Stomach (tissue), 9 donors: ENCODE results near the gene CDK9. TPM values are rescaled to one million over a fixed set of nuclear protein-coding genes. Genes with fewer than 3 reads are reported as not detected.
A peak's percentile ranks its signal among the peaks of the same experiment; 100 is the strongest.

Experiments used
- DNase-seq, 2 donors: peaks; one replicate each; pipeline versions ENCODE4 v3.0.0 to v3.0.0-alpha.2; 2013 to 2019
- H3K27ac ChIP-seq, 5 donors: fragments of 200-600 bp in 4 of 5; sonication (generic) in 4 of 5; one replicate each; pipeline ENCODE4 v1.5.1; 2013 to 2019; ENCODE audit warnings: mild to moderate bottlenecking in 1 of 5, moderate library complexity in 1 of 5
- H3K27me3 ChIP-seq, 3 donors: fragments of 200-600 bp; sonication (generic); one replicate each; pipeline ENCODE4 v1.5.1; 2017 to 2019; ENCODE audit warnings: mixed run types in 1 of 3
- H3K36me3 ChIP-seq, 4 donors: fragments of 200-600 bp; sonication (generic); 1 replicate in 3 of 4; 2 replicates in 1 of 4; pipeline ENCODE4 v1.5.1; 2016 to 2019
- H3K4me1 ChIP-seq, 4 donors: fragments of 200-600 bp; sonication (generic); one replicate each; pipeline ENCODE4 v1.5.1; 2016 to 2019
- H3K4me3 ChIP-seq, 4 donors: fragments of 200-600 bp; sonication (generic) in 3 of 4; one replicate each; pipeline ENCODE4 v1.5.1; 2016 to 2019; ENCODE audit warnings: mild to moderate bottlenecking in 1 of 4
- H3K9me3 ChIP-seq, 4 donors: fragments of 200-600 bp; sonication (generic); one replicate each; pipeline ENCODE4 v1.5.1; 2016 to 2019
- CTCF ChIP-seq, 7 experiments: fragments of 450-650 bp in 4 of 7; fragments of 200-600 bp in 3 of 7; sonication (generic) in 3 of 7; IDR thresholded peaks; one replicate each; pipeline ENCODE4 v1.5.1; 2016 to 2019; ENCODE audit warnings: antibody characterized with exemption in 7 of 7, control low read depth in 2 of 7, mild to moderate bottlenecking in 1 of 7
- EP300 ChIP-seq: sonication (generic); formaldehyde crosslinking; IDR thresholded peaks from one replicate; pipeline ENCODE4 v1.6.1; 2017; ENCODE audit warnings: antibody characterized with exemption
- POLR2A ChIP-seq, 4 donors: fragments of 450-650 bp; IDR thresholded peaks; one replicate each; pipeline ENCODE4 v1.6.1; 2016; ENCODE audit warnings: antibody characterized with exemption in 4 of 4, control low read depth in 2 of 4, mild to moderate bottlenecking in 1 of 4, moderate library complexity in 1 of 4
- POLR2AphosphoS5 ChIP-seq, 3 donors: sonication (generic); formaldehyde crosslinking; IDR thresholded peaks; one replicate each; pipeline ENCODE4 v1.6.1; 2016; ENCODE audit warnings: antibody characterized with exemption in 3 of 3
- WGBS, 5 donors: extraction: QIAGEN DNeasy Blood & Tissue Kit in 3 of 5; methylation state at CpG; one replicate each; pipeline versions ENCODE4 v1.1.5 to v1.1.7; 2013 to 2018; 5-methylcytosine and 5-hydroxymethylcytosine counted together
- intact Hi-C: fragments of 100-400 bp; cut with DNase I; formaldehyde crosslinking; loops from one replicate; pipeline ENCODE4 v1.15.1; 2023; ENCODE audit warnings: low total_unique reads
- polyA plus RNA-seq, 3 donors: library from polyadenylated mRNA; stranded (reverse); fragments of 200-250 nt; gene quantifications; one replicate each; pipeline ENCODE4 v1.2.3, GENCODE V29; 2013
- total RNA-seq, 5 donors: library from RNA; depleted of rRNA; stranded (reverse); fragments of >200 nt; gene quantifications; one replicate each; pipeline versions ENCODE4 v1.1.0 to v1.2.3, GENCODE V29; 2014 to 2016
- donor health status: healthy with polysubstance abuse.
- donor health status: Bipolar disorder and iron deficiency.
- donor health status: healthy.

The CDK9 gene
- total and polyA plus RNA-seq, 8 donors: 25.3 to 114 (median 44.1) TPM

GRCh38 chr9:127783111-127784008 lies 2.5 kb upstream of the CDK9 start:
- peak; percentile 57 to 67 for DNase-seq
- intact Hi-C loops: loop anchor here (5.0 kb wide), 2 partner anchors 46 to 176 kb away; partner anchors contain the start of gene TOR2A

GRCh38 chr9:127785023-127785932 lies 556 bp upstream of the CDK9 start:
- peak; percentile 91 to 96 for DNase-seq
- Histone ChIP-seq H3K4me3 (peak overlapping the region; percentile 97 to 100 (median 99)), H3K9me3 (no peaks in the 10 kb centered on the region), H3K27ac (peak overlapping the region; percentile 93 to 99 (median 97)), H3K36me3 (peaks cover 33 to 35% (median 33%) of the 10 kb centered on the region in 4 donors), H3K27me3 (no peaks in the 10 kb centered on the region), H3K4me1 (peaks cover 18 to 78% (median 50%) of the 10 kb centered on the region in 4 donors)
- 0 to 1% (median 1%) methylated on average over 4 to 116 of the region's 123 CpGs for WGBS, 5 donors
- no peak for TF ChIP-seq EP300
- TF ChIP-seq POLR2AphosphoS5 (IDR thresholded peaks at IDR 0.05): peak in 2 of 3 donors; percentile 29 to 44
- no peak for TF ChIP-seq POLR2A (IDR thresholded peaks at IDR 0.05)
- peak in 6 of 7 experiments; percentile 85 to 99 (median 94) for TF ChIP-seq CTCF (IDR thresholded peaks at IDR 0.05)
- intact Hi-C loops: no loop called here

More at GRCh38 chr9:127783111-127784008, 2.5 kb upstream of the CDK9 start:
- no peaks in the 10 kb centered on the region for H3K27me3 ChIP-seq
- WGBS, 5 donors: 61 to 70% (median 63%) methylated on average over 17 to 20 of the region's 20 CpGs
- H3K4me1 ChIP-seq: peaks cover 18 to 78% (median 45%) of the 10 kb centered on the region in 4 donors
- H3K4me3 ChIP-seq: no peak overlapping the region
- TF ChIP-seq POLR2AphosphoS5 (IDR thresholded peaks at IDR 0.05): peak in 2 of 3 donors; percentile 26 to 39
- TF ChIP-seq CTCF (IDR thresholded peaks at IDR 0.05): no peak
- no peak for TF ChIP-seq EP300
- TF ChIP-seq POLR2A (IDR thresholded peaks at IDR 0.05): no peak
- peak overlapping the region; percentile 50 to 99 (median 96) for H3K27ac ChIP-seq
- H3K36me3 ChIP-seq: peaks cover 13 to 16% (median 14%) of the 10 kb centered on the region in 4 donors
- H3K9me3 ChIP-seq: no peaks in the 10 kb centered on the region

- H3K36me3 ChIP-seq: peaks cover 47 to 50% (median 48%) of the 10 kb centered on the region in 4 donors
- intact Hi-C loops: no loop called here
- peak overlapping the region; percentile 97 to 100 (median 99) for H3K4me3 ChIP-seq
- whole genome bisulfite sequencing, 5 donors: 1 to 2% (median 1%) methylated on average over 12 of the region's 12 CpGs
- peaks cover 18 to 72% (median 46%) of the 10 kb centered on the region in 4 donors for H3K4me1 ChIP-seq
- DNase-seq: peak in 1 of 2 donors; percentile 48
- TF ChIP-seq POLR2A (IDR thresholded peaks at IDR 0.05) (no peak), POLR2AphosphoS5 (IDR thresholded peaks at IDR 0.05) (no peak), CTCF (IDR thresholded peaks at IDR 0.05) (no peak), EP300 (no peak)
- peak overlapping the region; percentile 93 to 99 (median 97) for H3K27ac ChIP-seq
- no peaks in the 10 kb centered on the region for H3K27me3 ChIP-seq
- no peaks in the 10 kb centered on the region for H3K9me3 ChIP-seq
These were observed 905 bp downstream of the CDK9 start for GRCh38 chr9:127786773-127787104.
